Astrocyte of the spinal cord (primary cell): ENCODE results near the gene NEK4.
"Not testable (repeated sequence)": the region's sequence is repeated elsewhere in the genome, so short reads cannot be mapped to it uniquely, and the experiment has no call there.

Experiments used
- DNase-seq: peaks from one replicate; pipeline ENCODE4 v3.0.0; 2011; ENCODE audit warnings: low read depth, low spot score
- H3K4me3 ChIP-seq: 2 replicates; pipeline ENCODE4 v1.5.1; 2011; ENCODE audit warnings: low read depth, mild to moderate bottlenecking, low read length, moderate library complexity
- CTCF ChIP-seq: IDR thresholded peaks from 2 replicates; pipeline ENCODE4 v1.5.1; 2012; ENCODE audit warnings: low read depth, mild to moderate bottlenecking, low read length, inconsistent platforms
- in situ Hi-C: cut with HindIII; loops from 2 replicates; pipeline ENCODE4 v1.10.0; 2017; ENCODE audit warnings: low sequenced_read_pairs

The NEK4 gene

DNA sequence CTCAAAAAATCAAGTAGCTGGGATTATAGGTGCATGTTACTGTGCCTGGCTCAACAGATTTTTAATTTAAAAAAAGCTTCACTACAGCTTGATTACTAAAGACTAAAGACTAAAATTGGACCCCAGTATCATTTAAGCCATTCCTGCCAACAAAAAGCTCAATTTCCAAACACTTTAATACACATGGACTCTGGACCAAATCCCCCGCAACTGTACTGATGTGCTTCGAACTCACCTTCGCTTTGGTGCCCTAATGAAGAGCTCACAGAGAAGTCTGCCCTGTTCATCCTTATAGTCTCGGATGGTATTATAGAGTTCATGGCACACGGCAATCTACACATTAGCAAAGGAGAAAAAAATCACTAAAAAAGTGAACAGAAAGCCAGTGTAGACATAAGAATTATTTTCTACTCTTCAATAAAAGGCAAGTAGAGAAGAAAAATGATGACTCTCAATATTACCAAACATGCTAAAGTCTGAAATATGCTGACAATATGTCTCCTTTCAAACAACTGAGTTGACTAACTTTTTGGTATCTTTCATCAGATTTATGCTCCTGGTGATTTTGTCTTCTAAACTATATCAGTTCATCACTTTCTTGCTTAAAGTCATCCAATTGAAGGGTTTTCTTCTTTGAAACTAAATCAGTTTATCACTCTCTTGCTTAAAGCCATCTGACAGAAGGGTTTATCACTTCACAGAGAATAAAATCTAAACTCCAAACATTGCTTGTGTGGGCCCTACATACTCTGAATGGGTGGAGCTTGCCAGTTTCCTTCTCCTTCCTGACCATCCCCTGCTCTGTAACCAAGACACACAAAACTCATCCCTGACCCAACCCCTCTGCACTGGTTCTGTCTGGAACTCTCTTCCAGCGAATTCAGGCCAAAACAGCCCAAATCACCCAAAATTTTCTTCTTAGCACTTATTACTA is 92.2 kb downstream of the NEK4 start:
- in situ Hi-C loops, result no loop called here
- no peak for DNase-seq
- TF ChIP-seq CTCF, result no peak
- no peak overlapping the region for H3K4me3 ChIP-seq

DNA sequence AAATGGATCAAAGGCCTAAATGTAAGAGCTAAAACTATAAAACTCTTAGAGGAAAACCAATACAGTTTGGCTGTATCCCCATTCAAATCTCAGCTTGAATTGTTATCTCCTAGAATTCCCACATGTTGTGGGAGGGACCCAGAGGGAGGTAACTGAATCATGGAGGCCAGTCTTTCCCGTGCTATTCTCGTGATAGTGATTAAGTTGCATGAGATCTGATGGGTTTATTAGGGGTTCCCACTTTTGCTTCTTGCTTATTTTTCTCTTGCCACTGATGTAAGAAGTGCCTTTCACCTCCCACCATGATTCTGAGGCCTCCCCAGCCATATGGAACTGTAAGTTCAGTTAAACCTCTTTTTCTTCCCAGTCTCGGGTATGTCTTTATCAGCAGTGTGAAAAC is 94.5 kb downstream of the NEK4 start:
- H3K4me3 ChIP-seq, in situ Hi-C loops, DNase-seq: not testable (repeated sequence)

DNA sequence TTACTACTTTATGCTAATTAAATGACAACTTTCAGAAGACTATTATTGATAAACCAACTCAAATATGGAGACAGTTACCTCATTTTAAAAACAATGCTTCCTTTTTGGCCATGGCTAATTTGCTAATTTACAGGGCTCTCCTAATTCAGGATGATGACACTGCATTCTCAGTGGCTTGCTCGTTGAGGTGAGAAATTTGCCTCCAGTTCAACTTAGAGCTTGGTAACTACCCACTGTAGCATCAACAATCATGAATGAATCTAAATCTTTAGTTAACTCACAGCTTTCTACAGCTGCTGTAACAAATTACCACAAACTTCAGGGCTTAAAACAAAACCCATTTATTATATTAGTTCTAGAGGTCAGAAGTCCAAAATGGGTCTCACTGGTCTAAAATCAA is 99.1 kb downstream of the NEK4 start:
- in situ Hi-C loops, result no loop called here
- TF ChIP-seq CTCF, result no peak
- DNase-seq, result no peak
- H3K4me3 ChIP-seq, result no peak overlapping the region

DNA sequence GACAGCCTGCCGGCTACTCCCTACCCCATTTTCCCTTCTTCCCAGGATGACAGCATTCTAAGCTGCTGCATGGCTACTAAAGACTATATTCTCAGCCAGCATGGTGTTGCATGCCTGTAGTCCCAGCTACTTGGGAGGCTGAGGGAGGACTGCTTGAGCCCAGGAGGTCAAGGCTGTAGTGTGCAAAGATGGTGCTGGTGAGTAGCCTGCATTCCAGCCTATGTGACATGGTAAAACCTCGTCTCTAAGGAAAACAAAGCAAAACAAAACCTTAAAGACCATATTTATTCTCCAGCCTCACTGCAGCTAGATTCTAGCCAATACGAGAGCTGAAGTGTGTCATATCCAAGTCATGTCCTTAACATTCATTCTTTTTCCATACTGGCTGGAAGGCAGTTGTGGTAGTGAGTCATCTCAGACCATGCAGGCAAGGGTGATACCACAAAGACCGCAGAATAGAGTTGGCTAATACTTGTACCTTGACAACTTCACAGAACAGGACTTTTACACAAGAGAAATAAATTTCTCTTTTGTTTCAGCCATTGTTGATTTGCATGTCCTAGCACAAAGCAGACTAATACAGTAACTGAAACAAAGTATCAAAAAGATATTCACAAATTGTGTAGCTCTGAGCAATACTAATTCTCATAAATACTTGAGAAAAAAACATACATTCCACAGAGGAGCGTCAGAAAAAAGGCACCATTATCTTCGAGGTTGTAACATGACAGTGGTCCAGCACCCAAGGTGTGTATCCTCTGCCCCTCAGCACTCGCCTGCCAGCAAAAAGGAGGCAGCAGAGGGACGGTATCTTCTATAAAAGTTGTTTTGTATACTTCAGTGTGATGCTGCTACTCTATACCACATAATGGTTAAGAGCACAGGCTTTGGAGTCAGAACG is 99.9 kb downstream of the NEK4 start:
- no peak for TF ChIP-seq CTCF
- in situ Hi-C loops, result no loop called here
- DNase-seq, result peak; percentile 100
- H3K4me3 ChIP-seq, result no peak overlapping the region

- TF ChIP-seq CTCF, result no peak
- H3K4me3 ChIP-seq, result no peak overlapping the region
- in situ Hi-C loops, result no loop called here
- DNase-seq, result no peak
Measured at GRCh38 chr3:52663098-52663497, 107.6 kb downstream of the NEK4 start.

- no peak for DNase-seq
- in situ Hi-C loops, result no loop called here
- no peak overlapping the region for H3K4me3 ChIP-seq
- TF ChIP-seq CTCF, result no peak
Measured at GRCh38 chr3:52660046-52660445, 110.7 kb downstream of the NEK4 start.
